Subcutaneous adipose tissue (tissue), 4 donors: ENCODE measurements around the gene SCUBE3. TPM values are rescaled to one million over a fixed set of nuclear protein-coding genes. Genes with fewer than 3 reads are reported as not detected.

ENCODE experiments used
- CTCF ChIP-seq: fragments of 450-650 bp; IDR thresholded peaks from one replicate; pipeline ENCODE4 v1.5.1; 2016; ENCODE audit warnings: low read depth, mild to moderate bottlenecking, control low read depth, antibody characterized with exemption, moderate library complexity
- total RNA-seq, 4 donors: library from RNA; depleted of rRNA; stranded (reverse); fragments of >200 nt; gene quantifications; one replicate each; pipeline ENCODE4 v1.1.0, GENCODE V29; 2016

SCUBE3 gene
- total RNA-seq, 4 donors from 2014 or later, result 0.19 to 0.34 (median 0.22) TPM; not detected in 1

GRCh38 chr6:35265523-35265922, 51.8 kb downstream of the SCUBE3 start:
- TF ChIP-seq CTCF, result no peak

DNA sequence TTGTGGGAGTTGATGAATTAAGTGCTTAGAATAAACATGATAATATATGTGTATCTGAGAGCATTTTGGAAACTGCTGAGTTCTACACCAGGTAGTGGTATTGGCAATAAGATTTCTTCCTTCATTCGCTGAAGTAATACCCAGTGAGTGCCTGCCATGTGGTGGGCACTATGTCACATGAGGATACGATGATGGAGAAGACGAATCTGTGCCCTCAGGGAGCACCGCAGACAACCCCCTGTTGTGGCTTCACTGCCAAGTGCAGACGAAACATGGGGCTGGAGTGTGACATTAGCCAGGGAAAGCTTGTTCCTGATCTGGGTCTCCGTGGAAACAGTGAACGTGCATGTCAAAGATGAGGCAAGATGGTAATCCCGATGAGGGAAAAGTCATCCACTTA, 53.7 kb downstream of the SCUBE3 start:
- TF ChIP-seq CTCF, result no peak

DNA sequence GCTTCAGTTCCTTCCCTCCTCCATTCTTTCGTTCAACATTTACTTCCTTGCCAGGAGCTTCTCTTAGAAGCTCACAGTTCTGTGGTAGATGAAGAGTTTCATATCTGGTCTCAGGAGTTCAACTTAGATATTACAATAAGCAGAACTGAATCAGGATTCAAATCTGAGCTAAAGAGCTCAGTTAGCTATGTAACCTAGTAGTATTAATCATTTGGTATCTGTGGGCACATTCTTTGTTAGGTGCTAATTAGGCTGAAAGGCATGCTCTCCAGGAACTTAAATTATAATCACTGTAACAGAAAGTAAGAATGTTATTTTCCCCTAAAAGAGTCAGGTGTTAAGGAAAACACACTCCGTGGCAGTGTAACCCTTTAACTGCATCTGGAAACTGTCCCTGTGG, 54.1 kb downstream of the SCUBE3 start:
- TF ChIP-seq CTCF, result no peak

- no peak for TF ChIP-seq CTCF
Observed at GRCh38 chr6:35272005-35272404, 58.2 kb downstream of the SCUBE3 start.

GRCh38 chr6:35273822-35274559, 60.2 kb downstream of the SCUBE3 start:
- no peak for TF ChIP-seq CTCF

- no peak for TF ChIP-seq CTCF
Observed at GRCh38 chr6:35275744-35276260, 62.0 kb downstream of the SCUBE3 start.

DNA sequence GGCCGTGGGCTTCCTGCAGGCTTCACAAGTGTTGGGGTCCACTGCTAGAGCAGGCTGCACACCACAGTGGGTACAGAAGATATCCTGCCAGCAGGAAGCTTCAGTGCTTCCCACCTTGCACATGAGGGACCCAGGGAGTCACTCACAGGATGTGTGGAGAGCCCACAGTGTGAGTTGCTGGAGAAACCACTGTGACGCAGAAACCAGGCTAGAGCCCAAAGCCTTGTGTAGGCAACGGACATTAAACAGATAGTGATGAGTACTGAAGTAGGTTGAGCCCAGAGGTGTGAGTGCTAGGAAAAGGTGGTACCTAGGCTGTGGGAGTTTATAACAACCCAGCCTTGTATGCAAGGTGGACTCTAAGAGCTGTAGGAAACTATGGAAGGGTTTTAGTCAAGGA, 65.0 kb downstream of the SCUBE3 start:
- no peak for TF ChIP-seq CTCF
